ENCODE measurements around the gene CDK5R1. TPM values are rescaled to one million over a fixed set of nuclear protein-coding genes. Genes with fewer than 3 reads are reported as not detected.

The CDK5R1 gene
- total RNA-seq, 1 donor from 2014 or later = 1.8 TPM

DNA sequence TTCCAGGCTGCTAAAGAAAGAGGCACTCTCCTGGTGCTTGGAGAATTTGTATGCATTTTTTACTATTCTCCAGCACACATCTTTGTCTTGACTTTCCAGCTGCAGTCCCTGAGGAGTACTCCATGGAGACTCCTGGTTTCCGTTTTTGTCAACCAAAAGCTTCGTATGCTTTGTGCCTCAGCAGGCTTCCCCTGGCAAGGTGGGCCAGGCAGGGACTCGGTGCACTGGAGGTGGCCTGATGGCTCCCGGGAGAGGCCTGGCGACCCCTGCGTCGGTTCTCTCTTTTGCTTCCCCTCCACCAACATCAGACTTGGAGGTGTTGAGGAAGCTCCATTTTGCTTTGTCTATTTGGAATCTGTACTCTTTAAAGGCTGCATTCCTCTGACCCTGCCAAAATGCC lies 23.7 kb downstream of the CDK5R1 start:
- no peak for DNase-seq (ENCODE audit: extremely low spot score, unreplicated experiment)
- no peaks in the 10 kb centered on the region for H3K4me1 Mint-ChIP-seq (ENCODE audit: unreplicated experiment)
- H3K4me3 Mint-ChIP-seq (ENCODE audit: unreplicated experiment) = no peak overlapping the region
- no peak for TF ChIP-seq CTCF (IDR thresholded peaks at IDR 0.05)
- H3K9me3 Mint-ChIP-seq (ENCODE audit: unreplicated experiment) = no peaks in the 10 kb centered on the region
- H3K27me3 Mint-ChIP-seq (ENCODE audit: unreplicated experiment) = no peaks in the 10 kb centered on the region
- no peak overlapping the region for H3K27ac Mint-ChIP-seq (ENCODE audit: unreplicated experiment)
- H3K36me3 Mint-ChIP-seq (ENCODE audit: unreplicated experiment) = no peaks in the 10 kb centered on the region

GRCh38 chr17:32512328-32512727 lies 25.5 kb downstream of the CDK5R1 start:
- H3K27me3 Mint-ChIP-seq (ENCODE audit: unreplicated experiment) = no peaks in the 10 kb centered on the region
- no peaks in the 10 kb centered on the region for H3K9me3 Mint-ChIP-seq (ENCODE audit: unreplicated experiment)
- no peak overlapping the region for H3K4me3 Mint-ChIP-seq (ENCODE audit: unreplicated experiment)
- no peak for DNase-seq (ENCODE audit: extremely low spot score, unreplicated experiment)
- no peak overlapping the region for H3K27ac Mint-ChIP-seq (ENCODE audit: unreplicated experiment)
- no peaks in the 10 kb centered on the region for H3K36me3 Mint-ChIP-seq (ENCODE audit: unreplicated experiment)
- TF ChIP-seq CTCF (IDR thresholded peaks at IDR 0.05) = no peak
- no peaks in the 10 kb centered on the region for H3K4me1 Mint-ChIP-seq (ENCODE audit: unreplicated experiment)

GRCh38 chr17:32513579-32513978 lies 26.8 kb downstream of the CDK5R1 start:
- TF ChIP-seq CTCF (IDR thresholded peaks at IDR 0.05) = no peak
- Mint-ChIP-seq H3K27ac (ENCODE audit: unreplicated experiment) (no peak overlapping the region), H3K9me3 (ENCODE audit: unreplicated experiment) (no peaks in the 10 kb centered on the region), H3K4me1 (ENCODE audit: unreplicated experiment) (no peaks in the 10 kb centered on the region), H3K4me3 (ENCODE audit: unreplicated experiment) (no peak overlapping the region), H3K36me3 (ENCODE audit: unreplicated experiment) (no peaks in the 10 kb centered on the region), H3K27me3 (ENCODE audit: unreplicated experiment) (no peaks in the 10 kb centered on the region)
- no peak for DNase-seq (ENCODE audit: extremely low spot score, unreplicated experiment)

- Mint-ChIP-seq H3K4me3 (ENCODE audit: unreplicated experiment) (no peak overlapping the region), H3K9me3 (ENCODE audit: unreplicated experiment) (no peaks in the 10 kb centered on the region), H3K36me3 (ENCODE audit: unreplicated experiment) (no peaks in the 10 kb centered on the region), H3K27me3 (ENCODE audit: unreplicated experiment) (no peaks in the 10 kb centered on the region), H3K27ac (ENCODE audit: unreplicated experiment) (no peak overlapping the region), H3K4me1 (ENCODE audit: unreplicated experiment) (peaks cover 3% of the 10 kb centered on the region)
- TF ChIP-seq CTCF (IDR thresholded peaks at IDR 0.05) = no peak
- DNase-seq (ENCODE audit: extremely low spot score, unreplicated experiment) = no peak
Measured at GRCh38 chr17:32514606-32515005, 27.8 kb downstream of the CDK5R1 start.

GRCh38 chr17:32515677-32516383 lies 29.0 kb downstream of the CDK5R1 start:
- Mint-ChIP-seq H3K4me1 (ENCODE audit: unreplicated experiment) (peaks cover 12% of the 10 kb centered on the region), H3K9me3 (ENCODE audit: unreplicated experiment) (no peaks in the 10 kb centered on the region), H3K27ac (ENCODE audit: unreplicated experiment) (no peak overlapping the region), H3K4me3 (ENCODE audit: unreplicated experiment) (no peak overlapping the region), H3K27me3 (ENCODE audit: unreplicated experiment) (no peaks in the 10 kb centered on the region), H3K36me3 (ENCODE audit: unreplicated experiment) (no peaks in the 10 kb centered on the region)
- no peak for TF ChIP-seq CTCF (IDR thresholded peaks at IDR 0.05)
- DNase-seq (ENCODE audit: extremely low spot score, unreplicated experiment) = no peak

Measured in osteocyte (in vitro differentiated cells).